Uterus (tissue), 2 donors: Measurements from ENCODE around the gene SGTA.

Experiments used
- CTCF ChIP-seq, 4 experiments: fragments of 200-600 bp in 2 of 4; fragments of 450-650 bp in 2 of 4; sonication (generic) in 2 of 4; IDR thresholded peaks; one replicate each; pipeline ENCODE4 v1.5.1; 2016 to 2019; ENCODE audit warnings: antibody characterized with exemption in 4 of 4, mild to moderate bottlenecking in 2 of 4, moderate library complexity in 1 of 4
- POLR2A ChIP-seq, 2 donors: fragments of 450-650 bp; IDR thresholded peaks; one replicate each; pipeline ENCODE4 v1.6.1; 2016; ENCODE audit warnings: antibody characterized with exemption in 2 of 2, mild to moderate bottlenecking in 1 of 2, moderate library complexity in 1 of 2

- TF ChIP-seq CTCF (IDR thresholded peaks at IDR 0.05) (no peak), POLR2A (IDR thresholded peaks at IDR 0.05) (no peak)
These were observed 71.2 kb downstream of the SGTA start for GRCh38 chr19:2711875-2712205.
